VCaP (cell line): ENCODE measurements around the gene COX17.
A peak's percentile ranks its signal among the peaks of the same experiment; 100 is the strongest.

Experiments
- H3K27ac ChIP-seq: fragments of 450-650 bp; 2 replicates; pipeline ENCODE4 v1.5.1; 2017
- TF ChIP-seq, protein P1 (sequence below): fragments of 450-650 bp; conservative IDR thresholded peaks from 2 replicates; pipeline ENCODE4 v1.5.1; 2017; ENCODE audit warnings: mild to moderate bottlenecking, moderate library complexity

The COX17 gene

DNA sequence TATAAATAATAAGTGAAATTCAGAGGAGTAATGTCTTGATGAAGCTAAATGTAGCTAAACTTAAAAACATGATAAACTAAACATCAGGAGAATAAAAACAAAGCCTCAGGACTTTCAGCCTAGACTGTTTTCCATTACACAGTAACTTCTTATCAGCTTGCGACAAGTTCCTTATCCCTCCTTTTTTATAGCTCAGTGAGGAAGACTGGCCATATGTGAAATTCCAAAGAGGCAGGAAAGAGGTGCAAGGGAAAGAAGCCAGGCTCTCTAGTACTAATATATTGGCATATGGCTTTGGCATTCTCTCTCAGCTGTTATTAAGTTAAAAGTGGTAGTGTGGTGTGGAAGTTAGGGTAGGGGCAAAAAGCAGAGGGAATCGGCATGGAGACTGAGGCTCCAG, 4.4 kb downstream of the COX17 start:
- H3K27ac ChIP-seq: no peak overlapping the region
- TF ChIP-seq, protein P1, sequence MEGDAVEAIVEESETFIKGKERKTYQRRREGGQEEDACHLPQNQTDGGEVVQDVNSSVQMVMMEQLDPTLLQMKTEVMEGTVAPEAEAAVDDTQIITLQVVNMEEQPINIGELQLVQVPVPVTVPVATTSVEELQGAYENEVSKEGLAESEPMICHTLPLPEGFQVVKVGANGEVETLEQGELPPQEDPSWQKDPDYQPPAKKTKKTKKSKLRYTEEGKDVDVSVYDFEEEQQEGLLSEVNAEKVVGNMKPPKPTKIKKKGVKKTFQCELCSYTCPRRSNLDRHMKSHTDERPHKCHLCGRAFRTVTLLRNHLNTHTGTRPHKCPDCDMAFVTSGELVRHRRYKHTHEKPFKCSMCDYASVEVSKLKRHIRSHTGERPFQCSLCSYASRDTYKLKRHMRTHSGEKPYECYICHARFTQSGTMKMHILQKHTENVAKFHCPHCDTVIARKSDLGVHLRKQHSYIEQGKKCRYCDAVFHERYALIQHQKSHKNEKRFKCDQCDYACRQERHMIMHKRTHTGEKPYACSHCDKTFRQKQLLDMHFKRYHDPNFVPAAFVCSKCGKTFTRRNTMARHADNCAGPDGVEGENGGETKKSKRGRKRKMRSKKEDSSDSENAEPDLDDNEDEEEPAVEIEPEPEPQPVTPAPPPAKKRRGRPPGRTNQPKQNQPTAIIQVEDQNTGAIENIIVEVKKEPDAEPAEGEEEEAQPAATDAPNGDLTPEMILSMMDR: no peak

DNA sequence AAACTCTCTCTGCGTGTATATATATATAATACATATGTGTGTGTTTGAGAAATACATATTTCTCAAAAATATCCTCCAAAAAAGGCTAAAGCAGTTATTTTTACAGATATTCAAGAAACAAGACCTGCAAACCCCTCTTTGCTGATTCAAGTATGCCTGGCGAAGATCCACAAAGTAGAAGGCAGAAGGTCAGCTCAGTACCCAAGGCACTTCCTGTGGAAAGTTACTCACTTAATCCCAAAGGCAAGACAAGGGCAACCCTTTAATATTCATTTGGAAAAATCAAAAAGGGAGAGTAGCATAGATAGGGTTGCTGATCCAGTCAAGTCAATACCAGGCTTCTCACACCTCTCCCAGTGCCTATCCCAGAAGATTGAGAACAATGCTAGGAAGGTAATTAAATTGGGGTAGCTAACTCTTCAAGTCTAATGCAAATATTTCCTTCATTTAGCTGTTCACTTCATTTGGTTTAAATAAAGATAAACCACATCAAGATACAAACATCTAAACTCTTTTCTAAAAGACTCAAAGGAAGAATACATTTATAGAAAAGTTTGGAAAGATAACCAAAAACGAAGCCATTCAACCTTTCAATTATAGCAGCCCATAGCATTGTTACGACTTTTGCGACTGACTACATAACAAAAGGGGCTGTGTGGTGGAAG, 7.2 kb downstream of the COX17 start:
- H3K27ac ChIP-seq: no peak overlapping the region
- TF ChIP-seq, protein P1: no peak

DNA sequence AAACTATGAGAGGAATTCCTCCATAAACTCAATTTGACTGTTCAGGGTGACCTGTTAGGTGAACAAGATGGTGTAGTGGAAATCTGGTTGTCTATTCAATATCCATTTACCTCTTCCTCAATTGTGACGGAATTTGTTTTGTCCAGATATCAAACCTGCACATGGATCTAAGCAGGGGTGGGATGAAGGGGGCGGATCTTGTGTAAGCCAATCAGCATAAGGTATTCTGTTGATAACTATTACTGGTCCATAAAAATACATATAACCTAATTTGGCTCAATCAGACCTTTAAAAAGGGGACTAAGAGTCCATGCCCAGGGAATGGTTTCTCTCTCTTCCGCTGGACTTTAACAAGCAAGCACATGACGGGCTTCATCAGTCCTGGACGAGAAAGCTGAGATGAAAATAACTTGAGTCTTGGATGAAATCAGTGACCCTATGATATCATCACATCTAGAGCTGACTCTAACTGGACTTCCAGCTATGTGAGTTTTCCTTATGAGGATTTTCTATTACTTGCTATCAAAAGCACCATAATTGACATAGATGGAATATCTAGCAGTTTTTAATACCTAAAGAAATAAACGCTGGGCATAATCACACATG, 11.1 kb downstream of the COX17 start:
- H3K27ac ChIP-seq: no peak overlapping the region
- TF ChIP-seq, protein P1: no peak

DNA sequence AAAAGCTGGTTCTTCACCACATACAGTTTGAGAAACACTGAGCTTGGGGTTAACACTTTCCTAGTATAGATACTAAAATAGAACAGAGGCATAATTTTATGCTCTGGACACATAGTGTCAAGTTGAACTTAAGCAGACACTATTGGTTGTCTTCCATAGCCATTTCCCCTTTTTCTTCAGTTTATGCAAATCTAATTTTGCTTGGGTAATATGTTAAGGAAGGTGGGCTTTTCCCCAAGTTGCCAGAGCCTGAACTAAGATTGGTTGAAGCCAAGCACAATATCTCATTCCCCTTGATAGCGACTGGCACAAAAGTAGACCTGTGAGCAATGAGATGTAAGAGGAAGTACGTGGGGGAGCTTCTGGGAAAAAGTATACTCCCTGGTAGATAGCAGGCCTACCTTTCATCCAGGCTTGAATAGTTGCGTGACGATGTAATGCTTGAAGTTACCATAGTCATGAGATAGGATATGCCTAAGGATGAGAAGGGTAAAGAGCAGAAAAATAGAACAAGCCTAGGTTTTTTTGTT, 12.3 kb downstream of the COX17 start:
- TF ChIP-seq, protein P1: no peak
- H3K27ac ChIP-seq: no peak overlapping the region

DNA sequence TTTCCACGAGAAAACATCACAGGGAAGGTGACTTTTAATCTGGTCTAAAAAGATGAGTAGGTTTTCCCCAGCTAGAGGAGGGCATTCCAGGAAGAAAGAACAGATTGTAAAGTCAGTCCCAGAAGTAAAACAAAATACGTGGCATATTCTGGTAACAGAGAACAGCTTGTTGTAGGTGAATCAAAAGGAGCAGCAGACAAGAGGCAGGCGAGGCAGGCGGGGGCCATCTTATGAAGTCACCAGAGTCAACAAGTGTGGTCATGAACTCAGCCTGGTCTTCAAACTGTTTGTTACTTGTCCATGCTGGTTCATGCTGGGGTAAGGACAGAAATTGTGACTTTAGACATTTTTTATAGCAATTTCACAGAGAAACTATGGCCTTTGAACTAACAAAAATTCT, 12.8 kb downstream of the COX17 start:
- TF ChIP-seq, protein P1: no peak
- no peak overlapping the region for H3K27ac ChIP-seq

DNA sequence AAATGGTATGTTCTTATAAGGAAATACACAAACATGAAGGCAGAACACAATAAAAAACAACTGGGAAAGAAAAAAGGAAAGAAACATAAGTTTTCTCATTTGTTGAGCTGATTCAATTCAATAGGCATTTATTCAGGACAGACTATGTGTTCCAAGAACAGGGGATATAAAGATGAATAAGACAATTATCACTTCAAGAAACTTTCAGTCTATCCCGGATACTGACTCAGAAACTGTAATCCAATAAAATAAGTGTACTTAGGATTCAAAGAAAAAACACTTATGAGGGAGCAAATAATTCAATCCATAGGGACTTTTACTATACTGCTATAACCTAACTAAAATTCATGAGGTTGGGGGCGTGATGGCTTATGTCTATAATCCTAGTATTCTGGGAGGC, 13.3 kb downstream of the COX17 start:
- TF ChIP-seq, protein P1: no peak
- no peak overlapping the region for H3K27ac ChIP-seq

DNA sequence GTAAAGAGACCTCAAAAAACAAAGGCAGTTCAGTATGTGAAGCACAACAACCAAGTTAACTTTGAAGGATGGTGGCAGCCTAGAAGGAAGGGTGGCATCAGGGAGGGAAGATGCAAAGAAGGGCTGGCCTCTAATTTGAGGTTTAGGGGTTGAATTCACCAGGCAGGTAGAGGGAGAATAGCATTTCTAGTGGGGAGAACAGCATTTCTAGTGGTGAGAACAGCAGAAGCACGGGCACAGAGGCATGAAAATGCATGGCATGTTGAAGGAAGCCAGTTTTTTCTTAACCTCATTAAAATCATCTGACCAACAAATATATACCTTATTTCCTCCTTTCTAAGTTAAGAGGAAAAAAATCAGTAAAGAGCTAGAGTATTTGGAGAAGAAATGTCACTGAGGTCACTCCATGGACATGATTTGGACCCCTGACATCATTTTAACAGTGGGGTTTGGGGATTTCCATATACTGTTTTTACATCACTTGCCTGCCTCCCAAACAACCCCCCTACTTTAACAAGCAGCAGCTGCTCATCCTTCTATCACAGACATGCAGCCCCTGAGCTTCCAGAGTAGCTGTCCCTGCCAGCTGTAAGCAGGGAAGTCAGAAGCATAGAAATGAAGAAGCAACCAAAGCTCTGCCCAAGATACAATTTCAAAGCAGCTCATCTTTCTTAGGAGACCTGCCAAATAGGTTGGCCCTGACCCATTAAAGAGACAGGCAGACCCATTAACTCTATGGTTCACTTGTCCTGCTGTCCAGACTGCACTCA, 14.4 kb downstream of the COX17 start:
- TF ChIP-seq, protein P1: no peak; the same call in 1 of the 2 replicates
- peak overlapping the region; percentile 23 for H3K27ac ChIP-seq
